ENCODE data around the gene CREBBP.

The CREBBP gene

GRCh38 chr16:3822366-3823045 is 58.0 kb downstream of the CREBBP start:
- no peak for DNase-seq

- no peak for DNase-seq
Measured at GRCh38 chr16:3821184-3821583, 59.3 kb downstream of the CREBBP start.

DNA sequence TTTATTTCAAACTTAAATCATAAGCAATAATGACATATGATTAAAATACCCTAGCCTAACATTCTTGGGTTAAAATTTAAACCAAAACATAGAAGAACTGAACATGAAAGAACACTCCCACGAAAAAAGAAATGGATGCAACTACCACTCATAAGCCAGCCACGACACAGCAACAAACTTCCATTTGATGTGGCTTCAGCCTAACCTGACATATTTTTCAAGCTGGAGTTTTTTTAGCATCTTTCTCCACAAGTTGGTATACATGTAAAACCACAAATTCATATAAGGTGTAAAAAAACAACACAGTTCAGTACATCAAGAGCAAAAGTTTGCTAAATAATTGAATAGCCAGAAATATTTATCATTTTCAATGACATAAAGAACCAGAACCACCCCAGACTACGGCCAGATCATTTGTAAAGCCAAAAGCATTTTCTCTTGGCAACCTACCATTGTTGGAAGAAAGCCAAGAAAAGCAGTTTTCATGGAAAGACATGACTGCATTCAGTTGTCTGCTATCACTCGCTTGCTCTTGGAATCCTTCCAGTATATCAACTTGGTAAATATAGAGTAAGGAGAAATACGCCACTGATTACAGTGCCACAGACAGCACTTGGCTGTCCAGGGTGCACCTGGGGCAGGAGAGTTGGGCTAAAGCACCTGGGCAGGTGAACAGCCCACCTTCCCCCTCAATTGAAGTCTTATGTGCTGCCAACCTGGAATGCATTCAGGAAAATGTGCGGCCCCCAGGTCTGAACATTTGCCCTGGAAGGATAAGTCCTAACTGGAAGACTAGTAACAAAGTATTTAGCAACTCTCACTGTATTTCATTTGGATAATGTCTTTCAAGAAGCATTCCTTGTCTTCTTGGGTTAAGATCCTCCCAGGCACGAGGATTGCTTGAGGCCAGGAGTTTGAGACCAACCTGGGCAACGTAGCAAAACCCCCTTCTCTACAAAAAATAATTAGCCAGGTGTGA is 60.5 kb downstream of the CREBBP start:
- no peak for DNase-seq

DNA sequence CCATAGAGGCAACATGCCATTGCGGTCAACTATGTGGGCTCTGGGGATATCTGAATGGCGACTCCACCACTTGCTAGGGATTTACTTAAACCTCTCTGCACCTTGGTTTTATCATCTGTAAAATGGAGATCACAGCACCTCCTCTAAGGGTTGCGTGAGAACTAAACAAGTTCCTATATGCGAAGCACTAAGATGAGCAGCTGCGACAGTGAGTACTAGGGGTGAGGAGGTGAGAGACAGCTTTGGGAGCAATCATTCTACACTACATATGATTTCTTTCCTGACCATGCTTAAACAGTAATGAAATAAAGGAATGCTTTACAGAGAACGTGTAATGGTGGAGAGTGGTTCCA is 61.4 kb downstream of the CREBBP start:
- DNase-seq: no peak

DNA sequence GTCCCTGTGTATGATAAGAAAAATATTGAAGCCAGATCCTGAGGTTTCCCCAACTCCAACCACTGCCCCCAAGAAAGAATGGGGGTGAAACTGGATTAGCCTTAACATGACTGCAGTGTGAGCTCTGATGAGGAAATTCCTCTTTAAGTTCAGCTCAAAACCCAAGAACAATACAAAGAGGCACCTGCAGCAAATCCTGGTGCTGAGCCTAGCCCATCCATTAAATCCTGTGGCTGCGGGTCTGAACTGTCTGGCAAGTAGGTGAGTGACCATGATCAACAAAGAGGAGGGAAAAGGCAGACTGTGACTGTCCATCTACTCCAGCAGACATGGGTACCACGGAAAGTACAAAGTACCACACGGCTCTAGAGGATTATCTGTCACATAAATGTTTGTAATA is 64.2 kb downstream of the CREBBP start:
- DNase-seq: no peak

- no peak for DNase-seq
Measured at GRCh38 chr16:3814755-3815154, 65.8 kb downstream of the CREBBP start.

GRCh38 chr16:3812469-3813172 is 67.9 kb downstream of the CREBBP start:
- DNase-seq: no peak

DNA sequence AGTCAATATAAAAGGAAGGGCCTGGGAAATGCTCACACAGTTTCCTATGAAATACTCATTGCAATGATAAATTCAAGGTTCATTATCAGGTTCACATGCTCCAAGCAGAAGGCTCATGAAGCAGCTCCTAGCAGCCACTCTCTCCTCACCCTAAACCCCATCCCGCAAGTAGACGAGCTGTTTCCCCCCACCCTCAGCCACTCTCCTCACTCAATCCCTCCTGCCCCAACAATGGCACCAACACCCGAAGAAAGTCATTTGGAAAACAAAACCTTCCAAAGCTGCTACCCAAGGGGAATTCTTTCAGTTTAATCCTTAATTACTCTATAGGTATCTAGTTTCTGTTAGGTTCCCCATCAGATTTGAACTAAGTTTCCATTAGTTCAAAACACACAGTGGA is 69.7 kb downstream of the CREBBP start:
- no peak for DNase-seq

DNA sequence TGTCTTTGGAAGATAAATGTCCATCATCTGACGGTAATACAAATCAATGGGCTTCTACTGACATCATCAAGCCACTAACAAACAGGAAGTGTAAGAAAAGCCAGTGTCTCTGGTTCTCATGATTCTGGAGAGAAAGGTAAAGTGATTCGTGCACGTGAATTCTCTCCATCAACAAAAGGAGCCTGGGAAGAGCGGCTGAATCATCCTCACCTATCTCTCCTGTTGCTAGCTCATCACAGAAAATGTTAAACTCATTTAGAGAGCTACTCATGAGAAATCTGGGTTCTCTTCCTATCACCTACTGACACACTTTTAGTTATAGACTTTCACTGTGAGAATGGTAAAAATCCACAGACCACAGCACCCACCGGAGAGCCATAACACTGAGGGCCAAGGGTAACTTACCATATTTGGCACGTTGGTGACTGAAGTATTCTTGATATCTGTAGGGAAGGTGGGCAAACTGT is 70.3 kb downstream of the CREBBP start:
- DNase-seq: no peak

DNA sequence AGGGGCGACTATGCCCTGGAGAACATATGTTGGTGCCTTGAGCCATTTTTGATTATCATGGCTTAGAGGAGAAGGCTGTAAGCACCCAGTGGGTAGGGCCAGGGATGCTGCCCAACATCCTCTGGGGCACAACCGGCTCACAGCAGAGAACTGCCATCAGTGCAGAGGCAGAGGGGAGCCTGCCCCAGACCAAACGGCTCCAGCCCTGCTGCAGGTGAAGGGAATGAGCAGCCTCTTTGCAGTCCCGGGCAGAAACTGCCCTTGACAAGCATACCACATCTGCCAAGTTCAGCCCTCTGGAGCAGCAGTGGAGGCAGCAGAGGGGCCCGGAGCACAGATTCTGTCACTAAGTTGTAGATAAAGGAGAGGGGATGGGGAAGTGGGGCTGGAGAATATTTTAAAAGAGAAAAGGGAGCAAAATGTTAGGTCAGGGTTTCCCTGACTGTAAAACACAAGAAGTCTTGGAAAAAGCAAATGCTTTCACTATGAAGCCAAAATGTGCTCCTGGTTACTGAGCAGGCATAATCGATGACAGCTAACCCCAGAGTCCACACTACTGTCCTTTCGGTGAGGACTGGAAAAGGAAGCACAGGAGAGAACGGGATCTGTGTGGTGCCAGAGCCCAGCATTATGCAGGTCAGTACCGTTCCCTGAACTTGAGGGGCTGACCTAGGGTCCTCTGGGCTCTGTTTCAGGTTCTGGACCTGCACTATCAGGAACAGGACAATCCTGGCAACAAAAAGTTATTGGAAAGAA is 72.0 kb downstream of the CREBBP start:
- no peak for DNase-seq

DNA sequence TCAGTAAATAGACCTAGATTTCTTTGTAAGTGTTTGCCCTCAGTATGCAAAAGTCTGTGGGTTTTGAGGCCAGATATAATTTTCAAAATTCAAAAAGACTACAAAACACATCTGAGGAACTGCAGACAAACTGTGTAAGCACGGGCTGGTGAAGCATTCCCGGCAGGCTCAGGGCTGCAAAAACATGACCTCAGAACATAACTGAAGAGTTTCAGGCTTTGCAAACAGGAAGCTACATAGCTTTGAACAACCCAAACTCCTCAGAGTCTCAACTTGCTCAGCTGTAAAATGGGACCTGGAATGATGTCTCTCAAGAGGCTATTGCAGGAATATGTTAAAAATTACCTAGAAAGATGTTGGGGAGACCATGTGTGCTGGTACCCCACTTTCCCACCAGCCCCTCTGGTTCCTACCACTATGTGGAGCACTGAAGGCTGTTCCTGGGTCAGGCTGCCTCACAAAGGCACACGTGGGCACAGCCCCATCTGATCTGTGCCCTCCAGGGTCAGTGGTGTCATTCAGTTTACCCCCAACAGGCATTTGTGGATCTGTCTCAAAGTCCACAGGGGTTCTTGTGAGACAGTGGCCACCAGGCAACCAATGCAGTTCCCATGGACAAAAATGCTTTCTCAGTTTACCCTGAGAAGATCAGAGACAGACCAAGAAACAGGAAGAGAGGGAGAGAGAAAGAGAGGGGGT is 72.9 kb downstream of the CREBBP start:
- no peak for DNase-seq

DNA sequence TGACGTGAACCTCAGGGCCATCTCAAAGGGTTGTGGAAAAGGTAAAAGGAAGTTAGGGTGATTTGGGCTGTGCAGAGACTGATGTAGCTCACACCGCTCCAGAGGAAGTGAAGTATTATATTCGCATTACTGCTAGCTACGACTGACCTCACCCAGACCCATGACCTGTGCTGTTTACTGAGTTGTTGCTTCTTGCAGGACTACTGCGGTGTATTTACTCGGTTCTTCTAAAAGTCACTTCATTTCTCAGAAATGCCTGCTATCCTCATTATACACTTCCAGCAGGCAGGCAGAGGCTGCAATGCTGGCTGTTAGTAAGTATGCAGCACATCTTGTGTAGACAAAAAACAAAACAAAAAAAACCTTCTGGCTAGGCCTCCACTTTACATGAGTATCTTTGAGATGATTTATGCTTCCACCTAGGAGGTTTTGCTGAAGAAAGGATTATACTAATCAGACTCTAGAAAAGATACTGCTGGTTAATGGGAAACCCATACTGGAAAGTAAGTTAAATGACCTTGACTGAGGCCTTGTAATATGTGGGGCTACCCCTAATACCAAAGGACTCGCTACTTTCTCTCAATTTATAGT is 76.0 kb downstream of the CREBBP start:
- no peak for DNase-seq

DNA sequence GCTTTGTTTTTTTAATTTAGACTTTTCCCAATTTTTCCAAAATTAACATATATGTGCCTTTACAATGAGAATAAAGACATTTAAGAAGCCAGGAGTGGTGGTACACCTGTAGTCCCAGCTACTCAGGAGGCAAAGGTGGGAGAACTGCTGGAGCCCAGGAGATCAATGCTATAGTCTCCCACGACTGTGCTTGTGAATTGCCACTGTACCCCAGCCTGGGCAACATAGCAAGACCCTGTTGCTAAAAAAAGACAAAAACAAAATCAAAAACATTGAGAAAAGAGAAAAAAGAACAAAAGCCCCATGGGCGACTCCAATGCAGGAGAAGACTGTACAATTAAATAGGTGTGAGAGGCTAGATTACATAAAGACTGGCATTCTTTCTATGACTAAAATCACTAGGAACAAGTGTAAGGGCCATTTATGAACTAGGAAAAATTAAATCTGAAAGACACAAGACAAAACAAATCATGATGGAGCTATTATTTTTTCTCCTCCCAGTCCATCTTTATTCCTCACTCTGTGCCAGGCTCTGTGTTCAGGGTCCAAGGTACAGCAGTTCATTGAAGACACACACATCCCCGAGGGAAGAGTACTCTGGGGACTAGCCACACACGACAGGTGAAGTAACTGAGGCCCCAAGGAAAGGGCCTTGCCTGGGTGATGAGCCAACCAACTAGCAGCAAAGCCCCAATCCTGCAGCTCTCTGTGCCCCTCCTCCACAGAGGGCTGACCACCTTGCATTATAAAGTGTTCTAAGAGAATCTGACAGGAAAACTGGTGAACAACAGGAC is 79.8 kb downstream of the CREBBP start:
- no peak for DNase-seq

- DNase-seq: no peak
Measured at GRCh38 chr16:3800019-3800418, 80.5 kb downstream of the CREBBP start.

DNA sequence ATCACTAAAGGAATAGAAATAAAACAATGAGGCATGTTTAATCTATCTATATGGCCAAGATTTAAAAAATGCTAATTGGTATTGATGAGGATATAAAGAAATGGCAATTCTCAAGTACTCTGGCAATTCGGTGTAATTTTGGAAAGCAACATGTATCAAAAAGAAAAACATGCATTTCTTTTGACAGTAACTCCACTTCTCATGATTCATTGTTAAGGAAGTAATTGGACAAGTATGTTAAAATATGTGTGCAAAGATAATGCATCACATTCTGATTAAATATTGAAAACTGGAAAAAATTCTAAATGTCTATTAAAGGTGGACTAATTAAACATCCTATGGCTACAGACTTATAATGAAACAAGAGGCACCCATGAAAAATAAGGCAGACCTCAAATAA is 81.2 kb downstream of the CREBBP start:
- no peak for DNase-seq

DNA sequence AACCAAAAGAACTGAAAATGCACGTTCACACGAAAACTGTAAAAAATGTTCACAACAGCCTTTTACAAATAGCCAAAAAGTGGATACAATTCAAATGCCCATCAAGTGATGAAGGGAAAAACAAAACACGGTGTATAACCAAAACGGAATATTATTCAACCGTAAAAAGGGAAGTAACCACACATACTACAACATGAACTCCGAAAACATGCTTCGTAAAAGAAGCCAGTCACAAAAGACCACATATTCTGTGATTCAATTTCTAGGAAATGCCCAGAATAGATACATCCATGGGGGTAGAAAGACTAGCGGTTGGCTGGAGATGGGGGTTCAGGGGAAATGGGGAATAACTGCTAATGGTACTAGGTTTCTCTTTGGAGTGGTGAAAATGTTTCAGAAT is 81.7 kb downstream of the CREBBP start:
- no peak for DNase-seq

GRCh38 chr16:3797904-3798811 is 82.4 kb downstream of the CREBBP start:
- DNase-seq: no peak

- DNase-seq: no peak
Measured at GRCh38 chr16:3797473-3797872, 83.0 kb downstream of the CREBBP start.

- DNase-seq: no peak
Measured at GRCh38 chr16:3793161-3793576, 87.3 kb downstream of the CREBBP start.

Data from midbrain (tissue), 1 donor.